DLD1 (cell line): ENCODE measurements around the gene ZNF544.

Experiments
- in situ Hi-C: cut with HindIII; loops from 2 replicates; pipeline ENCODE4 v1.10.0; 2017; ENCODE audit warnings: low sequenced_read_pairs

ZNF544 gene

GRCh38 chr19:58304748-58305064, 76.0 kb downstream of the ZNF544 start:
- in situ Hi-C loops = no loop called here

GRCh38 chr19:58305065-58305931, 76.6 kb downstream of the ZNF544 start, which contains the start of gene ERVK3-1:
TSS of gene ERVK3-1 (plus strand) at chr19:58305377. CDS start at chr19:58312169, 6,792 bp downstream.
- in situ Hi-C loops = no loop called here

GRCh38 chr19:58305932-58306323, 77.2 kb downstream of the ZNF544 start:
- in situ Hi-C loops = no loop called here

GRCh38 chr19:58307736-58308135, 79.0 kb downstream of the ZNF544 start:
- in situ Hi-C loops = no loop called here

GRCh38 chr19:58310685-58311084, 82.0 kb downstream of the ZNF544 start:
- in situ Hi-C loops = loop anchor here (10.0 kb wide), 1 partner anchor 76 kb away; no protein-coding TSS in a partner anchor

GRCh38 chr19:58311345-58311865, 82.7 kb downstream of the ZNF544 start:
- in situ Hi-C loops = loop anchor here (10.0 kb wide), 1 partner anchor 77 kb away; no protein-coding TSS in a partner anchor
